GM12892 (cell line): Measurements from ENCODE around the gene ABLIM2.

Experiments
- DNase-seq: peaks from one replicate; pipeline ENCODE4 v3.0.0; 2011; ENCODE audit not compliant: insufficient read length
- FAIRE-seq: peaks from 2 replicates; lab custom pipeline; 2011; peaks lifted over from hg19 to GRCh38; lab: Jason Lieb, UNC
- POLR2A ChIP-seq: IDR thresholded peaks from 2 replicates; pipeline ENCODE4 v1.6.1; 2011; ENCODE audit warnings: low read depth, low read length, control low read depth
- POLR2AphosphoS5 ChIP-seq: IDR thresholded peaks from 2 replicates; pipeline ENCODE4 v1.6.1; 2011; ENCODE audit warnings: low read depth, low read length, control low read depth
- TAF1 ChIP-seq: IDR thresholded peaks from 2 replicates; pipeline ENCODE4 v1.6.1; 2011; ENCODE audit warnings: low read depth, mild to moderate bottlenecking, control low read depth, low read length, borderline replicate concordance

The ABLIM2 gene

GRCh38 chr4:8189551-8190466 lies 31.2 kb upstream of the ABLIM2 start:
- FAIRE-seq, result no peak
- TF ChIP-seq POLR2A (no peak), TAF1 (no peak), POLR2AphosphoS5 (no peak)
- no peak for DNase-seq

- TF ChIP-seq TAF1 (no peak), POLR2A (no peak), POLR2AphosphoS5 (no peak)
- DNase-seq, result no peak
- no peak for FAIRE-seq
Observed at GRCh38 chr4:8188743-8189550, 30.3 kb upstream of the ABLIM2 start.

GRCh38 chr4:8188085-8188484 lies 29.5 kb upstream of the ABLIM2 start:
- FAIRE-seq, result no peak
- no peak for TF ChIP-seq TAF1
- DNase-seq, result no peak

- DNase-seq (no peak), FAIRE-seq (peak; percentile 36)
- TF ChIP-seq TAF1, result no peak
- TF ChIP-seq POLR2AphosphoS5, result no peak
- TF ChIP-seq POLR2A, result no peak
Observed at GRCh38 chr4:8185930-8186329, 27.3 kb upstream of the ABLIM2 start.

- TF ChIP-seq TAF1, result no peak
- TF ChIP-seq POLR2A, result no peak
- no peak for TF ChIP-seq POLR2AphosphoS5
- DNase-seq (no peak), FAIRE-seq (no peak)
Observed at GRCh38 chr4:8185295-8185694, 26.7 kb upstream of the ABLIM2 start.

GRCh38 chr4:8184061-8184460 lies 25.4 kb upstream of the ABLIM2 start:
- DNase-seq (no peak), FAIRE-seq (no peak)
- no peak for TF ChIP-seq TAF1
- no peak for TF ChIP-seq POLR2AphosphoS5
- TF ChIP-seq POLR2A, result no peak

- DNase-seq, result no peak
- no peak for FAIRE-seq
- TF ChIP-seq POLR2AphosphoS5 (no peak), TAF1 (no peak), POLR2A (no peak)
Observed at GRCh38 chr4:8182858-8183725, 24.5 kb upstream of the ABLIM2 start.

- TF ChIP-seq TAF1 (no peak), POLR2A (no peak), POLR2AphosphoS5 (no peak)
- FAIRE-seq (no peak), DNase-seq (no peak)
Observed at GRCh38 chr4:8182294-8182693, 23.7 kb upstream of the ABLIM2 start.

- TF ChIP-seq TAF1, result no peak
- no peak for TF ChIP-seq POLR2A
- TF ChIP-seq POLR2AphosphoS5, result no peak
- DNase-seq, result no peak
- no peak for FAIRE-seq
Observed at GRCh38 chr4:8181844-8182243, 23.2 kb upstream of the ABLIM2 start.

GRCh38 chr4:8181119-8181518 lies 22.5 kb upstream of the ABLIM2 start:
- DNase-seq (no peak), FAIRE-seq (no peak)
- TF ChIP-seq TAF1 (no peak), POLR2AphosphoS5 (no peak), POLR2A (no peak)
